ENCODE measurements around the gene CCNY.

Gene CCNY

GRCh38 chr10:35458500-35459448, 122.5 kb downstream of the CCNY start:
- DNase-seq: no peak

- no peak for DNase-seq
These were observed 123.1 kb downstream of the CCNY start for GRCh38 chr10:35459449-35459847.

- no peak for DNase-seq
These were observed 124.6 kb downstream of the CCNY start for GRCh38 chr10:35460852-35461460.

- DNase-seq: peak in 1 of 2 experiments; percentile 10
These were observed 126.2 kb downstream of the CCNY start for GRCh38 chr10:35462491-35462934.

- DNase-seq: no peak
These were observed 127.0 kb downstream of the CCNY start for GRCh38 chr10:35463105-35463867.

- no peak for DNase-seq
These were observed 127.6 kb downstream of the CCNY start for GRCh38 chr10:35463878-35464277.

GRCh38 chr10:35464825-35465456, 128.6 kb downstream of the CCNY start:
- no peak for DNase-seq

- no peak for DNase-seq
These were observed 129.4 kb downstream of the CCNY start for GRCh38 chr10:35465673-35466072.

GRCh38 chr10:35466170-35466569, 129.9 kb downstream of the CCNY start:
- no peak for DNase-seq

- DNase-seq: no peak
These were observed 130.4 kb downstream of the CCNY start for GRCh38 chr10:35466661-35467060.

GRCh38 chr10:35467186-35467585, 130.9 kb downstream of the CCNY start:
- no peak for DNase-seq

- DNase-seq: no peak
These were observed 134.1 kb downstream of the CCNY start for GRCh38 chr10:35470248-35470924.

- no peak for DNase-seq
These were observed 134.6 kb downstream of the CCNY start for GRCh38 chr10:35470925-35471315.

- DNase-seq: no peak
These were observed 135.1 kb downstream of the CCNY start for GRCh38 chr10:35471435-35471834.

- no peak for DNase-seq
These were observed 143.8 kb downstream of the CCNY start for GRCh38 chr10:35480142-35480541.

- no peak for DNase-seq
These were observed 145.1 kb downstream of the CCNY start for GRCh38 chr10:35481413-35481812.

- peak; percentile 80 to 81 for DNase-seq
These were observed 150.1 kb downstream of the CCNY start for GRCh38 chr10:35486297-35486990.

- DNase-seq: peak; percentile 20 to 21
These were observed 151.2 kb downstream of the CCNY start for GRCh38 chr10:35487336-35488034.

- no peak for DNase-seq
These were observed 151.9 kb downstream of the CCNY start for GRCh38 chr10:35488228-35488627.

- no peak for DNase-seq
These were observed 156.3 kb downstream of the CCNY start for GRCh38 chr10:35492386-35493195.
